Measurements from ENCODE around the gene COPG2. TPM values are rescaled to one million over a fixed set of nuclear protein-coding genes. Genes with fewer than 3 reads are reported as not detected.
"Not testable (repeated sequence)": the region's sequence is repeated elsewhere in the genome, so short reads cannot be mapped to it uniquely, and the experiment has no call there.

The COPG2 gene
- total RNA-seq, 1 experiment from 2014 or later: 45.7 TPM

GRCh38 chr7:130521258-130521951 lies 147.1 kb downstream of the COPG2 start:
- Histone ChIP-seq H3K27me3 (ENCODE audit: control insufficient read depth, insufficient read depth, low read length) (no peaks in the 10 kb centered on the region), H3K4me3 (ENCODE audit: insufficient read depth, low read depth, low read length) (no peak overlapping the region), H3K36me3 (replicated peaks; ENCODE audit: control insufficient read depth, insufficient read depth, low read length) (no peaks in the 10 kb centered on the region; the same call in 1 of the 2 replicates)
- DNase-seq: no peak

GRCh38 chr7:130515315-130516040 lies 153.1 kb downstream of the COPG2 start:
- Histone ChIP-seq H3K27me3 (ENCODE audit: control insufficient read depth, insufficient read depth, low read length) (no peaks in the 10 kb centered on the region), H3K36me3 (replicated peaks; ENCODE audit: control insufficient read depth, insufficient read depth, low read length) (no peaks in the 10 kb centered on the region; the same call in none of the 2 replicates), H3K4me3 (ENCODE audit: insufficient read depth, low read depth, low read length) (no peak overlapping the region)
- no peak for DNase-seq

GRCh38 chr7:130513447-130513846 lies 155.1 kb downstream of the COPG2 start:
- no peaks in the 10 kb centered on the region for H3K27me3 ChIP-seq (ENCODE audit: control insufficient read depth, insufficient read depth, low read length)
- no peak for DNase-seq
- H3K4me3 ChIP-seq (ENCODE audit: insufficient read depth, low read depth, low read length): no peak overlapping the region
- peaks cover under 1% of the 10 kb centered on the region for H3K36me3 ChIP-seq (replicated peaks; ENCODE audit: control insufficient read depth, insufficient read depth, low read length)

- H3K27me3 ChIP-seq (ENCODE audit: control insufficient read depth, insufficient read depth, low read length); H3K36me3 ChIP-seq (replicated peaks; ENCODE audit: control insufficient read depth, insufficient read depth, low read length); DNase-seq; H3K4me3 ChIP-seq (ENCODE audit: insufficient read depth, low read depth, low read length): not testable (repeated sequence)
Measured at GRCh38 chr7:130512038-130512437, 156.5 kb downstream of the COPG2 start.

- H3K36me3 ChIP-seq (replicated peaks; ENCODE audit: control insufficient read depth, insufficient read depth, low read length): peaks cover 25% of the 10 kb centered on the region
- DNase-seq: no peak
- no peaks in the 10 kb centered on the region for H3K27me3 ChIP-seq (ENCODE audit: control insufficient read depth, insufficient read depth, low read length)
- no peak overlapping the region for H3K4me3 ChIP-seq (ENCODE audit: insufficient read depth, low read depth, low read length)
Measured at GRCh38 chr7:130506358-130506757, 162.2 kb downstream of the COPG2 start.

- H3K4me3 ChIP-seq (ENCODE audit: insufficient read depth, low read depth, low read length): no peak overlapping the region
- no peaks in the 10 kb centered on the region for H3K27me3 ChIP-seq (ENCODE audit: control insufficient read depth, insufficient read depth, low read length)
- no peak for DNase-seq
- H3K36me3 ChIP-seq (replicated peaks; ENCODE audit: control insufficient read depth, insufficient read depth, low read length): peaks cover 25% of the 10 kb centered on the region
Measured at GRCh38 chr7:130505753-130506152, 162.8 kb downstream of the COPG2 start.

GRCh38 chr7:130500910-130501309 lies 167.6 kb downstream of the COPG2 start:
- H3K36me3 ChIP-seq (replicated peaks; ENCODE audit: control insufficient read depth, insufficient read depth, low read length): peaks cover 33% of the 10 kb centered on the region
- no peaks in the 10 kb centered on the region for H3K27me3 ChIP-seq (ENCODE audit: control insufficient read depth, insufficient read depth, low read length)
- H3K4me3 ChIP-seq (ENCODE audit: insufficient read depth, low read depth, low read length): no peak overlapping the region
- DNase-seq: no peak

- DNase-seq: no peak
- Histone ChIP-seq H3K4me3 (ENCODE audit: insufficient read depth, low read depth, low read length) (no peak overlapping the region), H3K36me3 (replicated peaks; ENCODE audit: control insufficient read depth, insufficient read depth, low read length) (peaks cover 30% of the 10 kb centered on the region), H3K27me3 (ENCODE audit: control insufficient read depth, insufficient read depth, low read length) (no peaks in the 10 kb centered on the region)
Measured at GRCh38 chr7:130500463-130500862, 168.1 kb downstream of the COPG2 start.

GRCh38 chr7:130494431-130494858 lies 174.1 kb downstream of the COPG2 start:
- H3K36me3 ChIP-seq (replicated peaks; ENCODE audit: control insufficient read depth, insufficient read depth, low read length): peaks cover 15% of the 10 kb centered on the region
- DNase-seq: no peak
- H3K4me3 ChIP-seq (ENCODE audit: insufficient read depth, low read depth, low read length): no peak overlapping the region
- H3K27me3 ChIP-seq (ENCODE audit: control insufficient read depth, insufficient read depth, low read length): peaks cover 11% of the 10 kb centered on the region

GRCh38 chr7:130493275-130493873 lies 175.2 kb downstream of the COPG2 start:
- peak; percentile 63 for DNase-seq
- peaks cover 7% of the 10 kb centered on the region for H3K36me3 ChIP-seq (replicated peaks; ENCODE audit: control insufficient read depth, insufficient read depth, low read length)
- H3K4me3 ChIP-seq (ENCODE audit: insufficient read depth, low read depth, low read length): peak overlapping the region; percentile 46
- H3K27me3 ChIP-seq (ENCODE audit: control insufficient read depth, insufficient read depth, low read length): peaks cover 11% of the 10 kb centered on the region

GRCh38 chr7:130492523-130493274 lies 175.8 kb downstream of the COPG2 start:
- DNase-seq: peak; percentile 20
- peaks cover 2% of the 10 kb centered on the region for H3K36me3 ChIP-seq (replicated peaks; ENCODE audit: control insufficient read depth, insufficient read depth, low read length)
- H3K27me3 ChIP-seq (ENCODE audit: control insufficient read depth, insufficient read depth, low read length): peaks cover 11% of the 10 kb centered on the region
- peak overlapping the region; percentile 46 for H3K4me3 ChIP-seq (ENCODE audit: insufficient read depth, low read depth, low read length)

GRCh38 chr7:130491841-130492522 lies 176.6 kb downstream of the COPG2 start, which contains the start of gene MEST:
Gene MEST (plus strand): TSS chr7:130492085. CDS start chr7:130492314, 229 bp downstream.
- H3K27me3 ChIP-seq (ENCODE audit: control insufficient read depth, insufficient read depth, low read length): peaks cover 11% of the 10 kb centered on the region
- H3K36me3 ChIP-seq (replicated peaks; ENCODE audit: control insufficient read depth, insufficient read depth, low read length): no peaks in the 10 kb centered on the region
- H3K4me3 ChIP-seq (ENCODE audit: insufficient read depth, low read depth, low read length): peak within 1 kb of the TSS; percentile 46
- DNase-seq: peak; percentile 72

- H3K36me3 ChIP-seq (replicated peaks; ENCODE audit: control insufficient read depth, insufficient read depth, low read length): no peaks in the 10 kb centered on the region
- H3K4me3 ChIP-seq (ENCODE audit: insufficient read depth, low read depth, low read length): peak overlapping the region; percentile 46
- peak; percentile 88 for DNase-seq
- peaks cover 11% of the 10 kb centered on the region for H3K27me3 ChIP-seq (ENCODE audit: control insufficient read depth, insufficient read depth, low read length)
Measured at GRCh38 chr7:130490888-130491804, 177.4 kb downstream of the COPG2 start.

Measured in H7 (cell line).